Aorta (tissue), 5 donors: ENCODE measurements around the gene ADGRB3. TPM values are rescaled to one million over a fixed set of nuclear protein-coding genes. Genes with fewer than 3 reads are reported as not detected.
"Not testable (repeated sequence)": the region's sequence is repeated elsewhere in the genome, so short reads cannot be mapped to it uniquely, and the experiment has no call there.

Source experiments
- ATAC-seq: fragments of 200-7000 bp; cut with Tn5 transposase; one replicate; pipeline ENCODE4 v1.9.1; 2022; ENCODE audit warnings: moderate library complexity; ENCODE audit not compliant: low FRiP score
- DNase-seq, 2 donors: peaks; one replicate each; pipeline ENCODE4 v3.0.0-alpha.2; 2020
- H3K27ac ChIP-seq, 2 donors: one replicate each; pipeline ENCODE4 v1.5.1; 2013; ENCODE audit warnings: low read length in 2 of 2, mild to moderate bottlenecking in 2 of 2, moderate library complexity in 2 of 2, control low read depth in 1 of 2, inconsistent platforms in 1 of 2, low read depth in 1 of 2
- H3K27me3 ChIP-seq, 2 donors: one replicate each; pipeline ENCODE4 v1.6.1; 2013; ENCODE audit warnings: control low read depth in 1 of 2, low read length in 1 of 2, mild to moderate bottlenecking in 1 of 2, moderate library complexity in 1 of 2; ENCODE audit not compliant: insufficient read depth in 2 of 2, control insufficient read depth in 1 of 2
- H3K36me3 ChIP-seq, 2 donors: one replicate each; pipeline ENCODE4 v1.6.1; 2013; ENCODE audit warnings: control low read depth in 1 of 2, low read length in 1 of 2, mild to moderate bottlenecking in 1 of 2; ENCODE audit not compliant: insufficient read depth in 2 of 2, control insufficient read depth in 1 of 2
- H3K4me1 ChIP-seq, 2 donors: one replicate each; pipeline ENCODE4 v1.6.1; 2013; ENCODE audit warnings: low read length in 2 of 2, control low read depth in 1 of 2, mild to moderate bottlenecking in 1 of 2, moderate library complexity in 1 of 2; ENCODE audit not compliant: insufficient read depth in 2 of 2, control insufficient read depth in 1 of 2
- H3K4me3 ChIP-seq, 2 donors: one replicate each; pipeline ENCODE4 v1.5.1; 2013; ENCODE audit warnings: low read length in 2 of 2, control low read depth in 1 of 2, mild to moderate bottlenecking in 1 of 2
- H3K9me3 ChIP-seq: one replicate; pipeline ENCODE4 v1.6.1; 2013; ENCODE audit warnings: mild to moderate bottlenecking, low read length; ENCODE audit not compliant: control insufficient read depth
- WGBS, 2 donors: extraction: QIAGEN DNeasy Blood & Tissue Kit; methylation state at CpG; one replicate each; pipeline ENCODE4 v1.1.7; 2013; 5-methylcytosine and 5-hydroxymethylcytosine counted together
- intact Hi-C, 2 donors: fragments of 100-400 bp; cut with DNase I; formaldehyde crosslinking; loops; one replicate each; pipeline versions ENCODE4 v1.14.2 to v1.15.0; 2022
- polyA plus RNA-seq, 2 donors: library from polyadenylated mRNA; stranded (reverse); fragments of 200-250 nt; gene quantifications; one replicate each; pipeline ENCODE4 v1.2.3, GENCODE V29; 2013
- total RNA-seq, 2 donors: library from RNA; stranded (reverse); fragmentation: NEBNext Ultra II Directional; extraction: Animal tissue kit (Norgen Biotek cat#: 25700); gene quantifications; one replicate each; pipeline ENCODE4 v1.2.1, GENCODE V29; 2021
- donor health status: healthy with polysubstance abuse.
- donor health status: Bipolar disorder and iron deficiency.
- donor health status: DM: no; HTN: no; CAD: no.
- donor health status: DM: no; HTN: no; CAD: no.
- donor health status: DM: yes; HTN: yes; CAD: no.

ADGRB3 gene
- total and polyA plus RNA-seq, 4 donors, result 1.8 to 6.1 (median 5.4) TPM; not detected in 1

GRCh38 chr6:68911811-68912210 lies 276.7 kb downstream of the ADGRB3 start:
- DNase-seq (no peak), ATAC-seq (no peak)
- intact Hi-C loops, result no loop called here
- Histone ChIP-seq H3K36me3 (no peaks in the 10 kb centered on the region), H3K9me3 (no peaks in the 10 kb centered on the region), H3K4me1 (peaks cover 0 to 2% of the 10 kb centered on the region in 2 donors), H3K27ac (no peak overlapping the region), H3K4me3 (no peak overlapping the region), H3K27me3 (no peaks in the 10 kb centered on the region)

GRCh38 chr6:68912805-68913204 lies 277.7 kb downstream of the ADGRB3 start:
- H3K27ac ChIP-seq, ATAC-seq, DNase-seq, H3K9me3 ChIP-seq, H3K27me3 ChIP-seq, intact Hi-C loops, H3K4me1 ChIP-seq, H3K36me3 ChIP-seq, H3K4me3 ChIP-seq: not testable (repeated sequence)
- WGBS, 2 donors, result 95 to 99% methylated on average over 8 to 9 of the region's 9 CpGs

GRCh38 chr6:68915586-68915985 lies 280.5 kb downstream of the ADGRB3 start:
- Histone ChIP-seq H3K27ac (no peak overlapping the region), H3K36me3 (no peaks in the 10 kb centered on the region), H3K9me3 (no peaks in the 10 kb centered on the region), H3K4me1 (peaks cover 0 to 2% of the 10 kb centered on the region in 2 donors), H3K4me3 (no peak overlapping the region), H3K27me3 (no peaks in the 10 kb centered on the region)
- DNase-seq (no peak), ATAC-seq (no peak)
- WGBS, 2 donors, result 72 to 79% methylated on average over 2 of the region's 2 CpGs
- intact Hi-C loops, result no loop called here

GRCh38 chr6:68919537-68919936 lies 284.5 kb downstream of the ADGRB3 start:
- Histone ChIP-seq H3K9me3 (no peaks in the 10 kb centered on the region), H3K36me3 (no peaks in the 10 kb centered on the region), H3K27ac (no peak overlapping the region), H3K4me1 (peaks cover 0 to 2% of the 10 kb centered on the region in 2 donors), H3K27me3 (no peaks in the 10 kb centered on the region), H3K4me3 (no peak overlapping the region)
- ATAC-seq (no peak), DNase-seq (no peak)
- intact Hi-C loops, result no loop called here
- 75 to 78% methylated on average over 3 of the region's 3 CpGs for WGBS, 2 donors

GRCh38 chr6:68941345-68941744 lies 306.3 kb downstream of the ADGRB3 start:
- ATAC-seq, result no peak
- H3K36me3 ChIP-seq, result no peaks in the 10 kb centered on the region

GRCh38 chr6:68947721-68948120 lies 312.6 kb downstream of the ADGRB3 start:
- ATAC-seq, result no peak
- H3K36me3 ChIP-seq, result no peaks in the 10 kb centered on the region
- H3K4me1 ChIP-seq, result no peaks in the 10 kb centered on the region
- no peak overlapping the region for H3K27ac ChIP-seq
- 81 to 87% methylated on average over 5 of the region's 5 CpGs for WGBS, 2 donors
- intact Hi-C loops, result no loop called here
- H3K9me3 ChIP-seq, result no peaks in the 10 kb centered on the region
- H3K4me3 ChIP-seq, result no peak overlapping the region
- no peaks in the 10 kb centered on the region for H3K27me3 ChIP-seq
- no peak for DNase-seq

More at GRCh38 chr6:68941345-68941744, 306.3 kb downstream of the ADGRB3 start:
- DNase-seq, result no peak
- 87 to 92% methylated on average over 2 of the region's 2 CpGs for WGBS, 2 donors
- no peak overlapping the region for H3K27ac ChIP-seq
- H3K4me1 ChIP-seq, result no peaks in the 10 kb centered on the region
- H3K4me3 ChIP-seq, result no peak overlapping the region
- intact Hi-C loops, result no loop called here
- no peaks in the 10 kb centered on the region for H3K9me3 ChIP-seq
- no peaks in the 10 kb centered on the region for H3K27me3 ChIP-seq

GRCh38 chr6:68951270-68951669 lies 316.2 kb downstream of the ADGRB3 start:
- WGBS, 2 donors, result 63 to 65% methylated on average over 10 of the region's 10 CpGs

GRCh38 chr6:68958327-68958726 lies 323.2 kb downstream of the ADGRB3 start:
- H3K27ac ChIP-seq, result no peak overlapping the region
- intact Hi-C loops, result no loop called here
- H3K36me3 ChIP-seq, result no peaks in the 10 kb centered on the region
- H3K4me1 ChIP-seq, result no peaks in the 10 kb centered on the region
- no peak for ATAC-seq
- H3K27me3 ChIP-seq, result no peaks in the 10 kb centered on the region
- no peak overlapping the region for H3K4me3 ChIP-seq
- DNase-seq, result no peak
- no peaks in the 10 kb centered on the region for H3K9me3 ChIP-seq
- 55 to 62% methylated on average over 2 of the region's 2 CpGs for WGBS, 2 donors

More at GRCh38 chr6:68951270-68951669, 316.2 kb downstream of the ADGRB3 start:
- no peaks in the 10 kb centered on the region for H3K9me3 ChIP-seq
- H3K4me1 ChIP-seq, result no peaks in the 10 kb centered on the region
- no peak for DNase-seq
- no peaks in the 10 kb centered on the region for H3K36me3 ChIP-seq
- intact Hi-C loops, result no loop called here
- H3K27ac ChIP-seq, result no peak overlapping the region
- H3K27me3 ChIP-seq, result no peaks in the 10 kb centered on the region
- ATAC-seq, result no peak
- no peak overlapping the region for H3K4me3 ChIP-seq

- H3K27me3 ChIP-seq, result no peaks in the 10 kb centered on the region
- ATAC-seq (peak; percentile 64), DNase-seq (peak; percentile 49 to 75)
- intact Hi-C loops, result loop anchor here in 1 of 2 donors (5.0 kb wide), 1 partner anchor 330 kb away; the partner anchor contains the start of gene ADGRB3
- no peaks in the 10 kb centered on the region for H3K4me1 ChIP-seq
- no peak overlapping the region for H3K27ac ChIP-seq
- WGBS, 2 donors, result 51 to 53% methylated on average over 11 of the region's 11 CpGs
- H3K4me3 ChIP-seq, result no peak overlapping the region
- H3K9me3 ChIP-seq, result no peaks in the 10 kb centered on the region
- no peaks in the 10 kb centered on the region for H3K36me3 ChIP-seq
These were observed 332.6 kb downstream of the ADGRB3 start for GRCh38 chr6:68967549-68968300.
